NCI-H2196 (cell line): ENCODE data around the gene SLC9A8.

ENCODE experiments used
- DNase-seq: peaks from one replicate; lab custom pipeline; 2025; ENCODE audit not compliant: unreplicated experiment; lab: John Stamatoyannopoulos, UW

SLC9A8 gene

DNA sequence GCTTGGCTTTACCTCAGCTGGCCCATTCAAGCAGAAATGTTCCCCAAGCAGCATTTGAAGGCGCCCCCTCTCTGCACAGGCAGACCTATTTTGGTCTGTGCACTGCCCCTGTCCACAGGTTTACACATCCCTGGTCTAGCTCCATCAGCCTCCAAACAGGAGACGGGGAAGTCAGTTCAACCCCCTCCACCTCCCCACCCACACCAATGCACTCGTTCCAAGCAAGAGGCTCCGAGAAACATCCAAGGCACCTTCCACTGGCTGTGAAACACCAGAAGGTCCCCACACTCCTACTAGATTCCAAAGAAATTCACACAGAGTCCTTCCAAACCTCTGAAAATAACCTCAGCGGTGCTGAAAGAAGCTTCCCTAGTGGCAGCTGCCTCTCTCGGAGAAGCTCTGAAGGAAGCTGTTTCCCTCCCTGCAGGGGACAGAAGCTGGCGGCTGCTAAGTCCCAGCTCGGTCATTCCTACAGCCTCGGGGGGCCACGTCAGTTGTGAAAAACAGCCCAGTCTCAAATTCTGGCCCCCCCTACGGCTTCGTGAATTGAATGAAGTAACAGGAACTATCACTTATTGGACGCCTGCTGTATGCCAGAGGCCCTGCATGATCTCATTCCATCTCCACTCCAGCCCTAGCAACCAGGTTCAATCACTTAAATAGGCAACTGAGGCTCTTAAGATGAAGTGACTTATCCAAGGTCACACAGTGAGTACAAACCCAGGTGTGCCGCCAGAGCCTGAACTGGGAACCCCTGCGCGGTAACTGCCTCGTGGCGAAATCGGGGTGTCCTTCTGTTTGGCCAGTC is 101.9 kb downstream of the SLC9A8 start:
- DNase-seq = no peak

DNA sequence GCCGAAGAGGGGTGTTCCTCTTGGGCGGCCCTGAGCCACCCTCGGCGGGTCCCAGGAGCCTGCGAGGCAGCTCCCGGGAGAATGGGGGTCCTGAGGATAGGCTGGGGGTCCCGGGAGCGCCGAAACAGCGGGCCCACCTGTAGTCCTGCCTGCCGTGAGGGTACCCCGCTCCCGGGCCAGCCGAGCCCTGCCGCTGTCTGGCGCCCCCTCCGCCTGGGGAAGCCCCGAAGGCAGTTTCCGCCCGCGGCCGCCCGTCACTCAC is 102.4 kb downstream of the SLC9A8 start:
- DNase-seq = no peak

DNA sequence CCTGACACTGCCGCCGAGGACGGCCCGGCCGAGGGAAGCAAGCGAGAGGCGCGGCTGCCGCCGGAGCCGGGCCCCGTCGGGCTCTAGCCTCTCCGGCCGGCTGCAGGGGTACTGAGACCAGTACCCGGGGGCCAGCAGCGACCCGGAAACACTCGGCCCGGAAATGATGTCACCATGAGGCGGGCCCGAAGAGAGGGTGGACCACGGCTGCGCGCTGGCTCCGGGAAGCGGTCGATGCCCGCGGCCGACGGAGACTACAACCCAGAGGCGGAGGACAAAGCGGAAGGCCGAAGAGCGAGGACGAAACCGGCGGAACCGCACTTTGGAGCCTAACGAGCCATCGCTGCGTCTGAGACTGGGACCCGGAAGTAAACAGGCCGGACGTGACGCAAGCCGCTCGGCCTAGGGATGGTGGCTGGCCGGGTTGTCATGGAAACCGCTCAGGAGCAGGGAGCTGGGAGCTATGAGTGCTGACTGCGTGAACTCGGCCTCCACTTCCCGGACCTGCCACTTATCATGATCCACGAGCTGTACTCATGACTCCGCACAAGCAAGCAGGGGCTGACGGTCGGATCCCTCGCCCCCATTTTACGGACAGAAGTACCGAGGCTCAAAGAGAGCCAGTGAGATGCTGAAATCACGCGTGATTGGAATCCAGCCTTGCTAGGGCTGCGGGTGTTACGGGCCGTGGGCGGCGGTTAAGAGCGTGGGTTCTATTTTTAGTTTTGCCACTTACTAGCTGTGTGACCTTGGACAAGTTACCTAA is 102.9 kb downstream of the SLC9A8 start, which contains the start of gene SPATA2:
SPATA2 (minus strand) TSS at position 150 of the 766 bp plus-strand sequence. CDS start 7,039 bp downstream, outside the sequence.
- peak; percentile 97 for DNase-seq

DNA sequence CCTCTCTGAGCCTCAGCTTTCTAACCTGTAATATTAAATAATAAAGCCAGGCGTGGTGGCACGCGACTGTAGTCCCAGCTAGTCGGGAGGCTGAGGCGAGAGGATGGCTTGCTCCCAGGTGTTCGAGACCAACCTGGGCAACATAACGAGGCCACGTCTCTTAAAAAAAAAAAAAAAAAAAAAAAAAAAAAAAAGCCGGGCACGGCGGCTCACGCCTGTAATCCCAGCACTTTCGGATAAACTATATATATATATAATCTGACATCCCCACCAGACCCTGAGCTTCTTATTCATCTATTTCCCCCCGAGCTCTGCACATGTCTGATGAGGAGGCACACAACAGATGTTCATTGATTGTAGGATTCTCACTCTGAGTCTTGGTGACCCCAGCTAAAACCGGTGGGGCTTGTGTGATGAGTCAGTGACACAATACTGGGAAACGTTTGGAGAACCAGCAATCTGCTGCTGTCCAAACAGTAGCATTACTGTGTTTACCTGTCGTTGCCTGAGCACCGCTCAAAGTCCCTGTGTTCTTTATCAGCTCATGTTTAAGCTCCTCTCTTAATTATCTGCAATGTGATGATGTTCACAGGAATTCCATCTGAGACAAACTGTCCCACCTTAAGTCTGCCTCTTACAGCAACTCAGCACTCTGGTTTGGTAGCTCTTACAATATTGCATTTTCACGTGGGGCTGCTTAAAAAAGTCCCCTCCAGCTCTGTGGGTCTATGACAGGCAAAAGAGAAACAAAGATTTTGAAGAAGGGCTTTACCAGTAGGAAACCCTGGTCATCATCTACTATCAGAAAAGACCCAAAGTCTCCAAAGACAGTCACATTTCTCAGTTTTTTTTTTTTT is 103.7 kb downstream of the SLC9A8 start:
- DNase-seq = peak; percentile 49

DNA sequence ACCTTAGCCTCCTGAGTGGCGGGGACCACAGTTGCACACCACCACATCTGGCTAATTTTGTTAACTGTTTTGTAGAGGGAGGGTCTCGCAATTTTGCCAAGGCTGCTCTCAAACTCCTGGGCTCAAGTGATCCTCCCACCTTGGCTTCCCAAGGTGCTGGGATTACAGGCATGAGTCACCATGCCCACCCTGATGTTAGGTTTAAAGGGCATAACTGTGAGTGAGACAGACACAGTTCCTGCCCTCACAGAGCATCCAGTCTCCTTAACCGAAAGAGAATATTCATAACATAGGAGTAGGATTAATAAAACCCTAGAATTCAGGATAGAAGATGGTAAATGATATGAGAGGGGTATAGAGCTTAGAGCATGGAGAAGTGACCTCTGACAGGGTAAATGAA is 105.8 kb downstream of the SLC9A8 start:
- DNase-seq = no peak

DNA sequence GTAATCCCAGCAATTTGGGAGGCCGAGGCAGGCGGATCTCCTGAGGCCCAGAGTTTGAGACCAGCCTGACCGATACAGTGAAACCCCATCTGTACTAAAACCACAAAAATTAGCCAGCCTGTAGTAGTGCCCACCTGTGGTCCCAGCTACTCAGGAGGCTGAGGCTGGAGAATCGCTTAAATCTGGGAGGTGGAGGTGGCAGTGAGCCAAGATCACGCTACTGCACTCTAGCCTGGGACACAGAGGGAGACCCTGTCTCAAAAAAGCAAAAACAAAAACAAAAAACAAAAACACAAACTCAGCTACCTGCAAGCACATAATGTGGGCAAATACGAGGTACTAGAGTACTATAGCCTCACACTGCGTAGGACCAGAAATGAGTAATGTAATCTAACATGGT is 106.4 kb downstream of the SLC9A8 start:
- DNase-seq = no peak

DNA sequence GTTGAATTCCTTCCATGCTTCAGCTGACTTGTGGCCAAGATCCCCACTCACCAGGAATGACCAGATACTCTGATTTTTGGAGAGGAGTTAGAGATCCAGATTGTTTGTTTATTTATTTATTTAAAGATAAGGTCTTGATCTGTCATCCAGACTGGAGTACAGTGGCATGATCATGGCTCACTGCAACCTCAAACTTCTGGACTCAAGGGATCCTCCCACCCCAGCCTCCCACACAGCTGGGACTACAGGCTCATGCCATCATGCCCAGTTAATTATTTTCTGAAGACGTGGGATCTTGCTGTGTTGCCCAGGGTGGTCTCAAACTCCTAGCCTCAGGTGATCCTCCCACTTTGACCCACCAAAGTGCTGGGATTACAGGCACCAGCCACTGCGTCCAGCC is 106.8 kb downstream of the SLC9A8 start:
- DNase-seq = no peak

DNA sequence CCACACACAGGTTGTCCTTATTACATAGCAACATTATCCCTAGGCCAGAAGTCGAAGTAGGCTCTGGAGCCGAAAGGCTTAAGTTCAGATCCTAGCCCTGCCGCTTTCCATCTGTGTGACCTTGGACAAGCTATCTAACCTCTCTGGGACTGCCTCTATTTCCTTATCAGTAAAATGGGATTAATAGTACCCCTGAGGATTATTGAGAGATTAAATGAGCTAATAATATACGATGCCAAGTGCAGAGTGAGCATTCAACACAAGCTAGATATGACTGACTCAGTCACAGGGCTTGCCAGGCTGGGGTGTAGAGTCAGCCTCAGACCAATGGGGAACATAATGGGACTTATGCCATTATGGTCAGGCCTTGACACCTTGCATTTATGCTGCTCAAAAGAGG is 111.6 kb downstream of the SLC9A8 start:
- DNase-seq = no peak

DNA sequence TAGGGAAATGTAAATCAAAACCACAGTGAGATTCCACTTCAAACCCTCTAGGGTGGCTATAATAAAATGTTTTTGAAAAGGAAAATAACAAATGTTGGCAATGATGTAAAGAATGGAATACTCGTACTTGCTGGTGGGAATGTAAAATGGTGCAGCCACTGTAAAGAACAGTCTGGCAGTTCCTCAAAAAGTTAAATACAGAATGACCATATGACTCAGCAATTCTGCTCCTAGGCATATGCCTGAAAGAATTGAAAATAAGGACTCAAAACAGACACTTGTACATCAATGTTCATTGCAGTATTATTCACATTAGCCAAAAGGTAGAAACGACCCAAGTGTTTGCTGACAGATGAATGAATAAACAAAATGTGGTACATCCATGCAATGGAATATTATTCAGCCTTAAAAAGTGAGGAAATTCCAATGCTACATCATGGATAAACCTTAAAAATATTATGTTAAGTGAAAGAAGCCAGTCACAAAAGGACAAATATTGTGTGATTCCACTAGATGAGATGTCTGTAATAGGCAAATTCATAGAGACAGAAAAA is 113.3 kb downstream of the SLC9A8 start:
- DNase-seq = no peak

DNA sequence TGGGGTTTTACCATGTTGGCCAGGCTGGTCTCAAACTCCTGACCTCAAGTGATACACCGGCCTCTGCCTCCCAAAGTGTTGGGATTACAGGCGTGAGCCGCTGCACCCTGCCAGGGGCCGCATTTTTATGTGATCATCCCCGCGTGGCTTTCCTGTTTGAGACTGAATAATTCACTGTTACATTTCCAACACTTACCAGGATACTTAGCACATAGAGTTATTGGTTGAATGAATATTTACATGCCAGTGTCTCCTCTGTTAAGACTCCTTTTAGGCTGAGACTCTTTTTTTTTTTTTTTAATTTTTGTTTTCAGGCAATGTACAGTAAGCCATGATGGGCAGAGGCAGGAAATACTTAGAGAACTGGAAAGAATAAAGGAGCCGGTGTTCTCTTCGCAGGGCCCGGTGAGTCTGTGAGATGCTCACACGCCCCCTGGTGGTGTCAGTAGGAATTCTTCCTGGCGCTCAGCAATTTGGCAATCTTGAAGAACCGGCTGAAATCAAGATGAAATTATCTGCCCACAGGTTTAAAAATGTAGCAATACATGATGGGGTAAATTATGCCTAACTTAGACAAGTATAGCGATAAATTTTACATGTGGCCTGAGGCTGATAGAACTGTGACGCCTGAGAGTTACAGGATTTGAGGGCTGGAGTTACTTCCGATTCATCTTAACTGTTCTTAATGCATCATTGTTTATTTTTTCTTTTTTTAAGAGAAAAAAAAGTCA is 115.9 kb downstream of the SLC9A8 start:
- DNase-seq = peak; percentile 75

DNA sequence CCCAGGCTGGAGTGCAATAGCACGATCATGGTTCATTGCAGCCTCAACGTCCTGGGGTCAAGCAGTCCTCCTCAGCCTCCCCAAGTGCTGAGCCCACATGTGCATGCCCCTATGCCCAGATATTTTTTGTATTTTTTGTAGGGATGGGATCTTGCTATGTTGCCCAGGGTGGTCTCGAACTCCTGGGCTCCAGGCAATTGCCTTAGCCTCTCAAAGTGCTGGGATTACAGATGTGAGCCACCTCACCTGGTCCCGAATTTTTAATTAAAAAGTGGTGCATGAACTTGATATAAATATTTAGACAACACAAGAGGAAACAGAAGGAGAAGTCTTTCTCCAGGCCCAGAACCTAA is 116.5 kb downstream of the SLC9A8 start:
- DNase-seq = no peak

DNA sequence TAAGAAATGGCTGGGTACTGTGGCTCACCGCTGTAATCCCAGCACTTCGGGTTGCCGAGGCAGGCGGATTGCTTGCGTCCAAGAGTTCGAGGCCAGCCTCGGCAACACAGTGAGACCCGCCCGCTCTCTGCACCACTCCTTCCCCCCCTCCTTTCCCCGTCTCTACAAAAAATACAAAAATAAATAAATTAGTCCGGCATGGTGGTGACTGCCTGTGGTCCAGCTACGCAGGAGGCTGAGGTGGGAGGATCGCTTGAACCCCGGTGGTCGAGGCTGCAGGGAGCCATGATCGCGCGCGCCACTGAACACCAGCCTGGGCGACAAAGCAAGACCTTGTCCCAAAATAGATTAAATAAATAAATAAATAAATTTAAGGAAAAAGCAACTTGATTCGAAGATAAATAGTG is 123.1 kb downstream of the SLC9A8 start:
- no peak for DNase-seq

DNA sequence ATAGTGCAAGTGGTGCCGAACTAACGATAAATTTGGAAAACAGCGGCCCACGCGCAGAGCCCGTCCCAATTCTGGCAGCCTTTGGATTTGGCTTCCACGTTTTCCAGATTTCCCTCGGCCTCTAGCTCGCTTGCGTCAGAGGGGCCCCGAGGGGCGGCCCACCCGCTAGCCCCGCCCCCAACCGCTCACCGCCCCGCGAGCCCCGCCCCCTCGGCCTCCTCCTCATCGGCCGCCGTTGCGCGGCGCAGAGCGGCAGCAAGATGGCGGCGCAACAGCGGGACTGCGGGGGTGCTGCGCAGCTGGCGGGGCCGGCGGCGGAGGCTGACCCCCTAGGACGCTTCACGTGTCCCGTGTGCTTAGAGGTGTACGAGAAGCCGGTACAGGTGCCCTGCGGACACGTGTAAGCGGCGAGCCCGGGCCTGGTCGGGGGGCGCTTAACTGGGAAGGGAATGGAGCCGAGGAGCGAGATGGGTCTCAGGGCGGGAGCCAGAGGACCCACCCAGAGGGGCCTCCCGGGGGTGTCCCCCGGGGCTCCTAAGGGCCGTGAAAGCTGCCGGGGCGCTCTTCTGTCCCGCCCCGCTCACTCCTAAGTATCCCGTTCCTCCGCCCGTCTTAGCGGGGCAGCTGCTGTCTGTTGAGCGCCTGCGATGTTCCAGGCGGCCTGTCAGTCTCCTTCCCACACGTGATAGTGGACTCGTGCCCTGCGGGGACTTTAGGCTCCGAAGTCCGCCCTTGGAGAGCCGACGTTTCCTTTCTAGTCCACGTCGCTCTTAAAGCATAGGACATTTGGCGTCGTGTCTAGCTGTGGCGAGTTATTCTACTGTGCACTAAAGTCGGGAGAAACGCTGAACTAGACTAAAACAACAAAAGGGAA is 123.8 kb downstream of the SLC9A8 start, which contains the start of gene RNF114:
RNF114 (plus strand) TSS at position 245 of the 874 bp plus-strand sequence; CDS start at position 261, 16 bp downstream.
- DNase-seq = peak; percentile 94

DNA sequence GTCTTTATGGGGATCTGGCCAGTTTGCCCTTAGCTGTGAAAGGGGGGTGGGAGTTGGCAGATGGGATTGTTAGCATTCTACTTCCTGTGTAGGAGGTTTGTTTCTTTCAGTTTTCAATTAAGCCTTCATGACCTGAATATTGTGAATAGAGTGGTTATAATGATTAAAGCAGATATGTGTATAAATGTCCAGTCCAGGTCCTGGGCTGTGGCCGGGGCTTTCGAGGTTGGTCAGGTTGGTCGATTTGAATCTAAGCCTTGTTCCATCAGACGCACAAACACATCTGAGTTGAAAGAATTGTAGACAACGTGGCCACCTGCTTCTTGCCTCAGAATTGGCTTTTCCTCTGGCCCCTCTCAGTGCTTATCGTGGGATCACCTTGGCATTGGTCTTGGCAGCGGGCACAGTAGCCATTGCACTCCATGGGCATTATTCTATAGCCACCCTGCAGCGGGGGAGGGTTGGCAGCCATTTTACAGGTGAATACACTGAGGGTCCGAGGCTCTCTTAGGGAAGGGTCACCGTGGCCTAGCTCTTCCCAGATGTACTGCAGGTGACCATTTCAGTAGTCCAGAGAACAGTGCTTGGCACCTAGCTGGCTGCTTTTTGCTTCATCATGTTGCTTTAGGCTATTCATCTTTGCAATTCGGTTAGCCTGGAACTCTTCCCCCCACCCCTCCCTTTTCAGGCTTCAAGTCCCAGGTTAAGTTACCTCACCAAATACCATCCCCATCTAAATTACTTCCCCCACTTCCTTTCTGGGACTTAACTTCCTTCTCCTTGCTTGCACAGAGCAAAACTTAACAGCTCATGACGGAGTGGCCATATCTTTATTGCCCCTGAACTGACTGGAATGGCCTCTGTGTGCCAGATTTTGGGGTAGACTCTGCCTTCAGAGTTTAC is 124.7 kb downstream of the SLC9A8 start:
- DNase-seq = no peak

DNA sequence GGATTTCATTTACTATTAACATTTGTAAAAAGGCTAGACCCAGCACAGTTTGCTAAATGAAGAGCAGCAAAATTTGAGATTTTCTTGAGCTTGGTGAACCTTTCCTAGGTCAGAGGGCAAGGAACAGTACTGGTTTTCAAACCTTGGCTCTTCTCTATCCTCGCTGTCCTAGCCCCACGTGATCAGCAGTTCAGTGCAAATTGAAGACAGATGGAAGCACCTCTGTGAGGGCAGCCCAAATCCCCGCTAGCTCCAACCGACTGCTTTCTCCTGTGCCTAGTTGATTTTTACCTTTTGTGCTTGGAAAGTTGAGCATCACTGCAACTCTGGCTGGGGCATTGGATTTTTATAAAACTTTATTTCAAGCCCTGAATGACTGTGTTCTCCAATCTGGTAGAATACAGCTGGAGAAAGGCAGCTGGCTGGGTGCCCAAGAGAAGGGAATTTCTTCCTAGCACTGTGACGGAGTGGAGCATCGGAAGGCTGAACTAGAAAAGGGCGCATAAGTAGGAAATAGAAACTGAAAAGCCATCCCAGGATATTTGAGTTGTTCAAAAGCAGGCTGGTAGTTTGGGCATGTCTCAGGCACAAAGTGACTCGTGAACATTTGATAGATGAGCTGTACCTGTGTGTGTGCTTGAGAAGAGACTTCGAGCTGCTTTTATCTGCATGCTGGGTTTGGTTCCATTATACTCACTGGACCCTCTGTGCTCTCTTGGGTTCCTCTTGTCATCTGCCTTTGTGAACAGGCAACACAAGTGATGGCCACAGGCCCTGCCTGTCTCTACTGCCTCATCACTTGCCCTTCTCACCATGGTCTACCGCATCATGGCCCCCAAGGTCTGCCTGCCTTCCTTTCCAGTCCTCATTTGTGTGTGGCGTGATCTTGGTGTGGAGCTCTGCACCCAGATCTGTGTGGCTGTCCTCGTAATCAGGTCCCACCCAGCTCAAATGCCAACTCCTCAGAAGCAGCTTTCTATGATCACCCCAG is 125.8 kb downstream of the SLC9A8 start:
- no peak for DNase-seq

DNA sequence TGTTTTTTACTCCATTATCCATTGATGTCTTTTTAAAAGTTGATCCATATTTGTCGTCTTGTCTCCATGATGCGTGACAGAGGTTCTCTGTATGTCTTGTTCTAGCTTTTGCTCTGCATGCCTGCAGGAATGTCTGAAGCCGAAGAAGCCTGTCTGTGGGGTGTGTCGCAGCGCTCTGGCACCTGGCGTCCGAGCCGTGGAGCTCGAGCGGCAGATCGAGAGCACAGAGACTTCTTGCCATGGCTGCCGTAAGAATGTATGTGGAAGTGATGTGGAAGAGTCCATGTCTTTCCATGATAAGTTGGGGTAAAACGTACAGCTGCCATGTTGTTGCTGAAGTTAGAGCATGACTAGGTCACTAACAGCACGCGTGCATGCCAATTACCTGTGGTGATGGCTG is 128.8 kb downstream of the SLC9A8 start:
- no peak for DNase-seq
